Stimulated activated naive CD8-positive, alpha-beta T cell treated with anti-CD3 and anti-CD28 coated beads, Interleukin-15, Interleukin-2, amounts not matched to agents 100 ng/mL and 50 ng/mL, for 24 hours (primary cell): ENCODE results near the gene DNAH10.
"Not testable (repeated sequence)": the region's sequence is repeated elsewhere in the genome, so short reads cannot be mapped to it uniquely, and the experiment has no call there.

ENCODE experiments used
- H3K27ac Mint-ChIP-seq: one replicate; pipeline ENCODE4 v1.8.0; 2021; ENCODE audit warnings: mild to moderate bottlenecking, mixed read lengths
- H3K27me3 Mint-ChIP-seq: one replicate; pipeline ENCODE4 v1.8.0; 2021; ENCODE audit warnings: mixed read lengths
- H3K36me3 Mint-ChIP-seq: one replicate; pipeline ENCODE4 v1.8.0; 2021; ENCODE audit warnings: low read depth, mixed read lengths
- H3K4me1 Mint-ChIP-seq: one replicate; pipeline ENCODE4 v1.8.0; 2021; ENCODE audit warnings: low read depth, mixed read lengths
- H3K4me3 Mint-ChIP-seq: one replicate; pipeline ENCODE4 v1.8.0; 2021; ENCODE audit warnings: mild to moderate bottlenecking, mixed read lengths
- H3K9me3 Mint-ChIP-seq: one replicate; pipeline ENCODE4 v1.8.0; 2021; ENCODE audit warnings: mixed read lengths

The DNAH10 gene

GRCh38 chr12:123938679-123939480, 176.8 kb downstream of the DNAH10 start:
- Mint-ChIP-seq H3K9me3 (no peaks in the 10 kb centered on the region), H3K27ac (peak overlapping the region; percentile 75), H3K27me3 (no peaks in the 10 kb centered on the region), H3K36me3 (peaks cover 17% of the 10 kb centered on the region), H3K4me1 (peaks cover 22% of the 10 kb centered on the region), H3K4me3 (peak overlapping the region; percentile 73)

- Mint-ChIP-seq H3K4me1 (peaks cover 22% of the 10 kb centered on the region), H3K9me3 (no peaks in the 10 kb centered on the region), H3K27me3 (no peaks in the 10 kb centered on the region), H3K27ac (no peak overlapping the region), H3K36me3 (peaks cover 17% of the 10 kb centered on the region), H3K4me3 (no peak overlapping the region)
Observed at GRCh38 chr12:123939716-123940626, 177.9 kb downstream of the DNAH10 start.

- H3K4me3 Mint-ChIP-seq, result no peak overlapping the region
- H3K27me3 Mint-ChIP-seq, result no peaks in the 10 kb centered on the region
- peaks cover 17% of the 10 kb centered on the region for H3K36me3 Mint-ChIP-seq
- no peak overlapping the region for H3K27ac Mint-ChIP-seq
- H3K4me1 Mint-ChIP-seq, result peaks cover 22% of the 10 kb centered on the region
- H3K9me3 Mint-ChIP-seq, result no peaks in the 10 kb centered on the region
Observed at GRCh38 chr12:123940627-123940966, 178.5 kb downstream of the DNAH10 start.

- Mint-ChIP-seq H3K4me3 (no peak overlapping the region), H3K9me3 (no peaks in the 10 kb centered on the region), H3K36me3 (peaks cover 17% of the 10 kb centered on the region), H3K27ac (no peak overlapping the region), H3K4me1 (peaks cover 22% of the 10 kb centered on the region), H3K27me3 (no peaks in the 10 kb centered on the region)
Observed at GRCh38 chr12:123941000-123941399, 178.9 kb downstream of the DNAH10 start.

- no peaks in the 10 kb centered on the region for H3K9me3 Mint-ChIP-seq
- H3K27ac Mint-ChIP-seq, result no peak overlapping the region
- no peaks in the 10 kb centered on the region for H3K27me3 Mint-ChIP-seq
- H3K36me3 Mint-ChIP-seq, result peaks cover 17% of the 10 kb centered on the region
- peaks cover 19% of the 10 kb centered on the region for H3K4me1 Mint-ChIP-seq
- H3K4me3 Mint-ChIP-seq, result no peak overlapping the region
Observed at GRCh38 chr12:123941624-123942237, 179.6 kb downstream of the DNAH10 start.

GRCh38 chr12:123942238-123942653, 180.1 kb downstream of the DNAH10 start:
- no peaks in the 10 kb centered on the region for H3K9me3 Mint-ChIP-seq
- peaks cover 17% of the 10 kb centered on the region for H3K36me3 Mint-ChIP-seq
- no peaks in the 10 kb centered on the region for H3K27me3 Mint-ChIP-seq
- no peak overlapping the region for H3K4me3 Mint-ChIP-seq
- H3K4me1 Mint-ChIP-seq, result peaks cover 19% of the 10 kb centered on the region
- H3K27ac Mint-ChIP-seq, result no peak overlapping the region

GRCh38 chr12:123942911-123943648, 181.0 kb downstream of the DNAH10 start:
- peaks cover 11% of the 10 kb centered on the region for H3K4me1 Mint-ChIP-seq
- H3K4me3 Mint-ChIP-seq, result no peak overlapping the region
- peaks cover 17% of the 10 kb centered on the region for H3K36me3 Mint-ChIP-seq
- H3K27ac Mint-ChIP-seq, result no peak overlapping the region
- H3K27me3 Mint-ChIP-seq, result no peaks in the 10 kb centered on the region
- H3K9me3 Mint-ChIP-seq, result no peaks in the 10 kb centered on the region

GRCh38 chr12:123943816-123944215, 181.7 kb downstream of the DNAH10 start:
- no peak overlapping the region for H3K4me3 Mint-ChIP-seq
- H3K27me3 Mint-ChIP-seq, result no peaks in the 10 kb centered on the region
- peaks cover 17% of the 10 kb centered on the region for H3K36me3 Mint-ChIP-seq
- H3K27ac Mint-ChIP-seq, result no peak overlapping the region
- H3K4me1 Mint-ChIP-seq, result peaks cover 3% of the 10 kb centered on the region
- H3K9me3 Mint-ChIP-seq, result no peaks in the 10 kb centered on the region

- H3K4me3 Mint-ChIP-seq, result no peak overlapping the region
Observed at GRCh38 chr12:123944696-123945095, 182.6 kb downstream of the DNAH10 start.

GRCh38 chr12:123945287-123946151, 183.4 kb downstream of the DNAH10 start:
- Mint-ChIP-seq H3K36me3 (peaks cover 17% of the 10 kb centered on the region), H3K4me1 (no peaks in the 10 kb centered on the region), H3K4me3 (no peak overlapping the region), H3K27ac (no peak overlapping the region), H3K27me3 (no peaks in the 10 kb centered on the region), H3K9me3 (no peaks in the 10 kb centered on the region)

More at GRCh38 chr12:123944696-123945095, 182.6 kb downstream of the DNAH10 start:
- no peaks in the 10 kb centered on the region for H3K27me3 Mint-ChIP-seq
- peaks cover 17% of the 10 kb centered on the region for H3K36me3 Mint-ChIP-seq
- H3K9me3 Mint-ChIP-seq, result no peaks in the 10 kb centered on the region
- no peak overlapping the region for H3K27ac Mint-ChIP-seq
- no peaks in the 10 kb centered on the region for H3K4me1 Mint-ChIP-seq

GRCh38 chr12:123946152-123946515, 184.0 kb downstream of the DNAH10 start:
- Mint-ChIP-seq H3K4me1 (no peaks in the 10 kb centered on the region), H3K27ac (no peak overlapping the region), H3K36me3 (peaks cover 17% of the 10 kb centered on the region), H3K27me3 (no peaks in the 10 kb centered on the region), H3K4me3 (no peak overlapping the region), H3K9me3 (no peaks in the 10 kb centered on the region)

GRCh38 chr12:123946516-123947505, 184.7 kb downstream of the DNAH10 start:
- peaks cover 11% of the 10 kb centered on the region for H3K36me3 Mint-ChIP-seq
- not testable (repeated sequence) for H3K4me3 Mint-ChIP-seq, H3K27me3 Mint-ChIP-seq, H3K27ac Mint-ChIP-seq, H3K4me1 Mint-ChIP-seq, H3K9me3 Mint-ChIP-seq

GRCh38 chr12:123947531-123947930, 185.4 kb downstream of the DNAH10 start:
- H3K9me3 Mint-ChIP-seq, H3K27me3 Mint-ChIP-seq, H3K27ac Mint-ChIP-seq, H3K36me3 Mint-ChIP-seq, H3K4me1 Mint-ChIP-seq, H3K4me3 Mint-ChIP-seq: not testable (repeated sequence)
